HL-60/S4 treated with phorbol 12-myristate 13-acetate at 8.2 ng/mL for 4 days and 3 days (cell line): Measurements from ENCODE around the gene PRELP.
"Not testable (repeated sequence)": the region's sequence is repeated elsewhere in the genome, so short reads cannot be mapped to it uniquely, and the experiment has no call there.

Experiments
- in situ Hi-C: fragments of 300-500 bp; cut with MboI; formaldehyde crosslinking; loops from 2 replicates; pipeline ENCODE4 v1.15.0; 2022; ENCODE audit warnings: low sequenced_read_pairs

PRELP gene

DNA sequence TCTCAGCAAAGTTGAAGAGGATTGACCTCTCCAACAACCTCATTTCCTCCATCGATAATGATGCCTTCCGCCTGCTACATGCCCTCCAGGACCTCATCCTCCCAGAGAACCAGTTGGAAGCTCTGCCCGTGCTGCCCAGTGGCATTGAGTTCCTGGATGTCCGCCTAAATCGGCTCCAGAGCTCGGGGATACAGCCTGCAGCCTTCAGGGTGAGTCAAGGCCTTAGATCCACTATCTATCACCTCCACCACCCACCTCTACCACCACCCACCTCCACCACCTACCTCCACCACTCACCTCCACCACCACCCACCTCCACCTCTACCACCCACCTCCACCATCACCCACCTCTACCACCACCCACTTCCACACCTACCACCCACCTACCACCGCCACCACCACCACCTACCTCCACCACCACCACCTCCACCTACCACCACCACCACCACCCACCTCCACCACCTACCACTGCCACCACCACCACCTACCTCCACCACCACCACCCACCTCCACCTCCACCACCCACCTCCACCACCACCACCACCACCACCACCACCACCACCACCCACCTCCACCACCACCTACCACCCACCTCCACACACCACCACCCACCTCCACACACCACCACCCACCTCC lies 24.2 kb downstream of the PRELP start:
- in situ Hi-C loops = loop anchor here (5.0 to 25.0 kb wide), 2 partner anchors 203 to 462 kb away; partner anchors contain the start of gene PPFIA4

GRCh38 chr1:203500279-203500678 lies 24.7 kb downstream of the PRELP start:
- in situ Hi-C loops = no loop called here

DNA sequence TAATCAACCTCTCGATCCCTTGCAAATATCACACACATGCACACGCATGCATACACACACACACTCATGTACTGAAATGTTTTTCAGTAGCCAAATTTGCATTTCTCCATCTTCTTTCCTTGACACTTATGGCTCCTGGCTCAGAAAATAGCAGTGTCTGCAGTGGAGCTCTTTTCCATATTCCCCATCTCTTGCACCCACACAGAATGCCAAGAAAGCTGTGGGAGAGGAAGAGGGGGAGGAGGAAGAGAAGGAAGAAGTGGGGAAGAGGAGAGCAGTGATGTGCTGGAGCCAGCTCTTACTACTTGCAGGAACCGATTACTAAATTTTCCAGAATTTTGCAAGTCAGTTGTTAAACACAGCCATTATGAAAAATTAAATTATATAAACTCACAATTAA lies 28.2 kb downstream of the PRELP start:
- in situ Hi-C loops = no loop called here

DNA sequence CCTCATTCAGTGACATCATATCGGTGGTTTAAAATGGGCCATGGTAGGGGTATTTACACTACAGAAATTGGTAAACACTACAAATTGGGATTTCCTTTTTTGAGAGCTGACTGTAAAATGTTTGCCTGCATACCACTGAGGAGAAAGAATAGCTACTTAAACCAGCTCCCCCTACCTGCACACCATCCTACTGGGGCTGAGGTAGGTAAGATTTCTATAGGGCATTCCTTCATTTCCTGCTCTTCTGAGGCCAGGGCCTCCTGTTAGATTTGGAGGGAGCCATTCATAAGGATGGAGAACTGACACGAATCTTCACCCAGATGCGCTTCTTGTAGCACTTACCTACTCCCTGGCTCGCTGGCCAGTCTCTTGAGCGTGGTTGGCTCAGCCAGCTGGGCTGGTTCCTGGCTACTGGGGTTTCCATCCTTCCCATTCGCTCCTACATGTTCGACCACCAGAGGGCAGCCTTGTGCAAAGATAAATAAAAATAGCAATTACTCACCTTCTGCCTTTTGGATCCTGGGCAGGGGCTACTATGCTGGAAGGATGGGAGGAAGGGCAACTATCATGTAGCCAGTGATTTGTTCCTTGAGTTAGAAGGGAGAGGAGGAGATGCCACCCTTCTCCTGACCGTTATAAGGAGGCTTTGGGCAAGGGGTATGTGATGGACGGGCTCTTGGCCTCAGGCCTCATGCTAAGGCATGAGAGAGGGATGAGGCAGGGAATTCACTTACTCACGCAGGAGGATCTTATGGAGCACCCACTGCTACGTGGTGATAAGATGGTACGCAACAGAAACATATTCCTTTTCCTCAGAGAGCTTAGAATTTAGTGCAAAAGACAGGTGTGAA lies 29.0 kb downstream of the PRELP start:
- in situ Hi-C loops = no loop called here

DNA sequence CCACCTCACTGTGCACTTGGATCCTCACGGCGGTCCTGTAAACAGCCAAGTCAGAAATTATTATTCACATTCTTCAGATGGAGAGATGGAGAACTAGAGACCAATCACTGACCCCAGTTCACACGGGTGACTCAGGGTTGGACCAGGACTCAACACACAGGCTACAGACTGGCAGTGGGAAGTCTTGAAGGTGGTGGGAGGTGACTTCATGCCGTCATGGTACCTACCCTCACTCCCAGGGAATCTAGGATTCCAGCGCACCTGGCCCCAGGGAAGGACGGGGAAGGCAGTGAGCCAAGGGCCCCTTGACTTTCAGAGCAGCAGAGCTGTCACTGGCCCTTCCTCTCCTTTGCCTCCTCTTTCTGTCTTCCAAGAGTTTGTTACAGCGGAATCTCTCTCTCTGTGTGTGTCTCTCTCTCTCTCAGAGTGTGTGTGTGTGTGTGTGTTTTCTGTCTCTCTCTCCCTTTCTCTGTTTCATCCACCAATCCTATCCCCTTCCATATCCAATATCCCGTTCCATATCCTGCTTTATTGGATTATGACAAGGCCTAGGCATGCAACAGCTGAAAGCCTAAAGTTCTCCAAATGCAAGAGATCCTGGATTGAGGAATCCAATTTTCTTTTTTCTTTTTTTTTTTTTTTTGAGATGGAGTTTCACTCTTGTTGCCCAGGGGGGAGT lies 30.1 kb downstream of the PRELP start:
- in situ Hi-C loops = no loop called here

GRCh38 chr1:203506858-203507626 lies 31.4 kb downstream of the PRELP start:
- in situ Hi-C loops = no loop called here

- in situ Hi-C loops = no loop called here
Measured at GRCh38 chr1:203507759-203508158, 32.2 kb downstream of the PRELP start.

- in situ Hi-C loops = no loop called here
Measured at GRCh38 chr1:203508463-203509073, 33.0 kb downstream of the PRELP start.

- in situ Hi-C loops = no loop called here
Measured at GRCh38 chr1:203509135-203509534, 33.5 kb downstream of the PRELP start.

DNA sequence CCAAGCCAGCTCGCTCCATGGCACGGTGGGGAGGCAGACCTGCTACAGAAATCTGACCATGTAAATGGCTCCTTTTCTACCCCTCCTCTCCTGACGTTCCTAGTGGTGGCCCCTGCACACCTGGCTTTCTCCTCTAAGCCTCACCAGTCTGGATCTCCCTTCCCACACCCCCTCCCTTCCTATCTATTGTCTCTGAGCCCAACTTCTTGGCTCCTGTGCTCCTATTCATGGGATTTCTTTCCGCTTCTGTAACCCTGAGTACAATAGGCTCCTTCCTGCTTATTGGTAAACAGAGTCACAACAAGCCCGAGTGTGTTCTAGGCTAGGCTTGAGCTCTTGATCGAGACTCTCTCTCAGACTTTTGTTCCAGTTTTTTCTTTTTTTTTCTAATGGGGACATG lies 35.9 kb downstream of the PRELP start:
- in situ Hi-C loops = no loop called here

- in situ Hi-C loops = no loop called here
Measured at GRCh38 chr1:203511930-203512329, 36.3 kb downstream of the PRELP start.

DNA sequence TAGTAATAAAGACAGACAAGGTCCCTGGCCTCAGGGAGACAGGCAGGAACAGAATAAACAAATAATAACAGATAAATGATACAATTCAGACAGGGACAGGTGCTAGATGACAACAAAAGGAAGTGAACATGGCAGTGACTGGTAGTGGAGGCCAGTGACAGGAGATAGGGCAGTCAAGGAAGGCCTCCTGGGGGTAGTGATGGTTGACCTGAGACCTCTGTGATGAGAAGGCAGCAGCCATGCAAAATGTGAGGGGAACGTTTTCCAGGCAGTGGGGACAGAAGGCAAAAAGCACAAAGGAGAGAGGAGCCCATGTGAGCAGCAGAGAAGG lies 36.9 kb downstream of the PRELP start:
- in situ Hi-C loops = no loop called here

GRCh38 chr1:203512848-203513584 lies 37.4 kb downstream of the PRELP start:
- in situ Hi-C loops = no loop called here

DNA sequence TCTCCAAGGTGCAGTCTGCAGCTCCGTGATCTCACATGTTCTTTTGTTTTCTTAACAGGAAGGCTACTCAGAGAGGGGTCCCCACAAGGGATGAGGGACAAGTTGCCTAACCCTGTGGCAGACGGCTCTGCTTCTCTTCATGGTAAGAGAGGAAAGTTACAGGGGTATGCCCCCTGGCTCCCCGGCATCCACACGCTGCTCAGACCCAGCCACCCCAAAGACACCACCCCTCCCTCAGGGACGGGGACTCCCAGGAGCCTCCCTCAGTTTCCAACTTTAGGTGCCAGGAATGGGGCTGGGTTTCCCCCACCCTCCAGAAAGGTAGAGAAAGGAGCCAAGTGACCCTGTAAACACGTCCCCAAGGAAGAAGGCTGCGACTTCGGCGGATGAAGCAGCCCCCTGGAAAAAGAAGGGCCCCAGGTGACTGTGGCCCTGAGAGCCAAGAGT lies 38.0 kb downstream of the PRELP start:
- in situ Hi-C loops = no loop called here

DNA sequence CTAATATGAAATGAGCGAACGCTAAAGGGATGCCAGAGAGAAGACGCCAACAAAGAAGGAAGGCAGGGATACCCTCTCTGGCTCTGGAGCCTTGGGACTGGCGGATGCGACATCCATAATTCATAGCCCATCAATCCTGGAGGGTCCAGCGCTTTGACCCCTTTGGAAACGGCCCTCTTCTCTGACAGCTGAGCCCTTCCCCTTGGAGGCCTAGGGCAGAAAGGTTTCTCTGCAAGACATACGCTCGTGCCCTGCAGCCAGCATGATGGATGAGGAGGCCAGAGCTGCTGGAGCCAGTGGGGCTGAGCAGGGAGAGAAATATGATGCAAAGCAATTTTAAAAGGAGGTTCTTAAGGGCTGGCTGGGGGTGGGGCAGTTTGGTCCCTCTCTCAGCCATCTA lies 40.6 kb downstream of the PRELP start:
- in situ Hi-C loops = no loop called here

DNA sequence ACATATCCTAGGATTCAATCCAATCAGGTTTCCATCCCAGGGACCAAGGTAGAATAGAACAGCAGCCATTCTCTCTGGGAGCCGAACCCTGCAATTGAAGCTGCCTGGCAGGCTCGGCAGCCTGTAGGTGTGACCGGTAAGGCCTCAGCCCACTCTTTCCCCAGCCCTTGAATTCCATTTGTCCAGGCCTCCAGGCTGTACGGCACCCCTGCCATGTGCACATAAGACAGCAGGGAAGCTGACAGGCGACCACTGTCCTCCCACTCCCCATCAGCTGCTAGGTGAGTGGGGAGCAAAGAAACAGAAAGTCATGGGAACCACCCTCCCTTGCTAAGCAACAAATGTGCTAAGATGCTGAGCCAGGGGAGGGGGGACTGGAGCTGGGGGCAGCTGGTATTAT lies 41.3 kb downstream of the PRELP start:
- in situ Hi-C loops = no loop called here

GRCh38 chr1:203517426-203518110 lies 42.0 kb downstream of the PRELP start:
- in situ Hi-C loops = no loop called here

DNA sequence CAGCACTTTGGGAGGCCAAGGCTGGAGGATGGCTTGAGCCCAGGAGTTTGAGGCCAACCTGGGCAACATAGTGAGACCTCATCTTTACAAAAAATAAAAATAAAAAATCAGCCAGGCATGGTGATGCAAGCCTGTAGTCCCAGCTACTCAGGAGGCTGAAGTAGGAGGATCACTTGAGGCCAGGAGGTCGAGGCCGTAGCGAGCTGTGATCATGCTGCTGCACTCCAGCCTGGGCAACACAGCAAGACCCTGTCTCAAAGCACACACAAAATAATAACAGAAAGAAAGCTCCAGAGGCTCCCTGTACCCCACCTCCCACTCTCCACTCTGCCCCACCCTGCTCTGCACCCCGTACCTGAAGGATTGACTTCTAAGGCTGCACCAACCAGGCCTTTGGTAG lies 42.5 kb downstream of the PRELP start:
- in situ Hi-C loops = not testable (repeated sequence)

- in situ Hi-C loops = no loop called here
Measured at GRCh38 chr1:203518541-203518940, 42.9 kb downstream of the PRELP start.
